Stomach (tissue), 4 donors: ENCODE data around the gene CNDP2.
"Not testable (repeated sequence)": the region's sequence is repeated elsewhere in the genome, so short reads cannot be mapped to it uniquely, and the experiment has no call there.

Experiments used
- POLR2A ChIP-seq, 4 donors: fragments of 450-650 bp; IDR thresholded peaks; one replicate each; pipeline ENCODE4 v1.6.1; 2016; ENCODE audit warnings: antibody characterized with exemption in 4 of 4, control low read depth in 2 of 4, mild to moderate bottlenecking in 1 of 4, moderate library complexity in 1 of 4
- POLR2AphosphoS5 ChIP-seq, 3 donors: sonication (generic); formaldehyde crosslinking; IDR thresholded peaks; one replicate each; pipeline ENCODE4 v1.6.1; 2016; ENCODE audit warnings: antibody characterized with exemption in 3 of 3
- TF ChIP-seq, protein P1 (sequence below), 7 experiments: fragments of 450-650 bp in 4 of 7; fragments of 200-600 bp in 3 of 7; sonication (generic) in 3 of 7; IDR thresholded peaks; one replicate each; pipeline ENCODE4 v1.5.1; 2016 to 2019; ENCODE audit warnings: antibody characterized with exemption in 7 of 7, control low read depth in 2 of 7, mild to moderate bottlenecking in 1 of 7

- TF ChIP-seq POLR2AphosphoS5, POLR2A (IDR thresholded peaks at IDR 0.05): not testable (repeated sequence)
- TF ChIP-seq, protein P1, sequence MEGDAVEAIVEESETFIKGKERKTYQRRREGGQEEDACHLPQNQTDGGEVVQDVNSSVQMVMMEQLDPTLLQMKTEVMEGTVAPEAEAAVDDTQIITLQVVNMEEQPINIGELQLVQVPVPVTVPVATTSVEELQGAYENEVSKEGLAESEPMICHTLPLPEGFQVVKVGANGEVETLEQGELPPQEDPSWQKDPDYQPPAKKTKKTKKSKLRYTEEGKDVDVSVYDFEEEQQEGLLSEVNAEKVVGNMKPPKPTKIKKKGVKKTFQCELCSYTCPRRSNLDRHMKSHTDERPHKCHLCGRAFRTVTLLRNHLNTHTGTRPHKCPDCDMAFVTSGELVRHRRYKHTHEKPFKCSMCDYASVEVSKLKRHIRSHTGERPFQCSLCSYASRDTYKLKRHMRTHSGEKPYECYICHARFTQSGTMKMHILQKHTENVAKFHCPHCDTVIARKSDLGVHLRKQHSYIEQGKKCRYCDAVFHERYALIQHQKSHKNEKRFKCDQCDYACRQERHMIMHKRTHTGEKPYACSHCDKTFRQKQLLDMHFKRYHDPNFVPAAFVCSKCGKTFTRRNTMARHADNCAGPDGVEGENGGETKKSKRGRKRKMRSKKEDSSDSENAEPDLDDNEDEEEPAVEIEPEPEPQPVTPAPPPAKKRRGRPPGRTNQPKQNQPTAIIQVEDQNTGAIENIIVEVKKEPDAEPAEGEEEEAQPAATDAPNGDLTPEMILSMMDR (IDR thresholded peaks at IDR 0.05), result not testable (repeated sequence)
Observed at GRCh38 chr18:74524915-74525314, 28.8 kb downstream of the CNDP2 start.
